Neuronal stem cell (in vitro differentiated cells): ENCODE results near the gene ERFL.

Experiments used
- DNase-seq: peaks from one replicate; pipeline ENCODE4 v3.0.0-alpha.2; 2013; ENCODE audit warnings: low spot score
- H2AFZ ChIP-seq: one replicate; pipeline ENCODE4 v1.6.1; 2013; ENCODE audit warnings: mild to moderate bottlenecking, low read length, inconsistent platforms
- H2AK5ac ChIP-seq: 2 replicates; pipeline ENCODE4 v1.6.1; 2013; ENCODE audit warnings: low read depth, mild to moderate bottlenecking, inconsistent platforms, low read length, moderate library complexity, mixed read lengths
- H2BK120ac ChIP-seq: 2 replicates; pipeline ENCODE4 v1.6.1; 2013; ENCODE audit warnings: low read depth, mild to moderate bottlenecking, inconsistent platforms, low read length, moderate library complexity, mixed read lengths
- H2BK12ac ChIP-seq: one replicate; pipeline ENCODE4 v1.6.1; 2013; ENCODE audit warnings: low read length, inconsistent platforms
- H2BK15ac ChIP-seq: 2 replicates; pipeline ENCODE4 v1.6.1; 2013; ENCODE audit warnings: mild to moderate bottlenecking, low read length, inconsistent platforms, mixed read lengths
- H2BK5ac ChIP-seq: one replicate; pipeline ENCODE4 v1.6.1; 2013; ENCODE audit warnings: inconsistent platforms, mild to moderate bottlenecking, low read length, moderate library complexity
- H3K14ac ChIP-seq: one replicate; pipeline ENCODE4 v1.6.1; 2013; ENCODE audit warnings: low read length, inconsistent platforms
- H3K18ac ChIP-seq: 2 replicates; pipeline ENCODE4 v1.6.1; 2013; ENCODE audit warnings: low read length, inconsistent platforms
- H3K23ac ChIP-seq: 2 replicates; pipeline ENCODE4 v1.6.1; 2013; ENCODE audit warnings: low read depth, mild to moderate bottlenecking, mixed read lengths, low read length, inconsistent platforms; ENCODE audit not compliant: poor library complexity
- H3K27ac ChIP-seq: replicated peaks from 3 replicates; pipeline ENCODE4 v1.5.1; 2013; ENCODE audit warnings: low read length, inconsistent platforms
- H3K27me3 ChIP-seq, 3 experiments: 2 replicates each; pipeline ENCODE4 v1.6.1; 2013; ENCODE audit warnings: low read length in 3 of 3, mild to moderate bottlenecking in 2 of 3, inconsistent platforms in 1 of 3, low read depth in 1 of 3, mixed read lengths in 1 of 3, moderate library complexity in 1 of 3; ENCODE audit not compliant: control insufficient read depth in 3 of 3, insufficient read depth in 3 of 3
- H3K36me3 ChIP-seq, 2 donors: replicated peaks in 1 of 2; 2 replicates each; pipeline ENCODE4 v1.6.1; 2013; ENCODE audit warnings: low read length in 2 of 2; ENCODE audit not compliant: control insufficient read depth in 2 of 2, insufficient read depth in 2 of 2
- H3K4ac ChIP-seq: 2 replicates; pipeline ENCODE4 v1.6.1; 2013; ENCODE audit warnings: inconsistent platforms, mild to moderate bottlenecking, low read length, moderate library complexity
- H3K4me1 ChIP-seq, 2 donors: 1 replicate in 1 of 2; 2 replicates in 1 of 2; pipeline ENCODE4 v1.6.1; 2013; ENCODE audit warnings: low read length in 2 of 2, low read depth in 1 of 2; ENCODE audit not compliant: control insufficient read depth in 2 of 2, insufficient read depth in 1 of 2
- H3K4me2 ChIP-seq: one replicate; pipeline ENCODE4 v1.6.1; 2013; ENCODE audit warnings: mild to moderate bottlenecking, low read length, inconsistent platforms; ENCODE audit not compliant: insufficient read depth, poor library complexity, severe bottlenecking
- H3K4me3 ChIP-seq, 2 donors: 2 replicates each; pipeline ENCODE4 v1.5.1; 2013; ENCODE audit warnings: low read length in 2 of 2, mild to moderate bottlenecking in 2 of 2, inconsistent platforms in 1 of 2, moderate library complexity in 1 of 2
- H3K79me1 ChIP-seq: one replicate; pipeline ENCODE4 v1.6.1; 2013; ENCODE audit warnings: low read depth, mild to moderate bottlenecking, inconsistent platforms, low read length, moderate library complexity
- H3K9ac ChIP-seq: one replicate; pipeline ENCODE4 v1.6.1; 2013; ENCODE audit warnings: mild to moderate bottlenecking, low read depth, low read length, inconsistent platforms; ENCODE audit not compliant: poor library complexity
- H3K9me3 ChIP-seq, 2 donors: replicated peaks in 1 of 2; 2 replicates each; pipeline versions ENCODE3 to v1.6.1; 2013; ENCODE audit warnings: low read length in 2 of 2, mild to moderate bottlenecking in 2 of 2, inconsistent platforms in 1 of 2, low read depth in 1 of 2, mixed read lengths in 1 of 2, moderate library complexity in 1 of 2; ENCODE audit not compliant: control insufficient read depth in 2 of 2, insufficient read depth in 1 of 2
- H4K8ac ChIP-seq: one replicate; pipeline ENCODE4 v1.6.1; 2013; ENCODE audit warnings: low read depth, mild to moderate bottlenecking, inconsistent platforms, low read length, moderate library complexity
- H4K91ac ChIP-seq: one replicate; pipeline ENCODE4 v1.6.1; 2013; ENCODE audit warnings: low read length, low read depth, mild to moderate bottlenecking, inconsistent platforms; ENCODE audit not compliant: poor library complexity
- WGBS, 2 donors: extraction: QIAGEN DNeasy Blood & Tissue Kit; methylation state at CpG; one replicate each; pipeline ENCODE4 v1.1.7; 2013; ENCODE audit warnings: missing lambda C conversion rate in 2 of 2, mixed read lengths in 1 of 2; ENCODE audit not compliant: insufficient read length in 2 of 2, insufficient replicate concordance in 1 of 2; ENCODE audit errors: extremely low coverage in 2 of 2; 5-methylcytosine and 5-hydroxymethylcytosine counted together

ERFL gene

DNA sequence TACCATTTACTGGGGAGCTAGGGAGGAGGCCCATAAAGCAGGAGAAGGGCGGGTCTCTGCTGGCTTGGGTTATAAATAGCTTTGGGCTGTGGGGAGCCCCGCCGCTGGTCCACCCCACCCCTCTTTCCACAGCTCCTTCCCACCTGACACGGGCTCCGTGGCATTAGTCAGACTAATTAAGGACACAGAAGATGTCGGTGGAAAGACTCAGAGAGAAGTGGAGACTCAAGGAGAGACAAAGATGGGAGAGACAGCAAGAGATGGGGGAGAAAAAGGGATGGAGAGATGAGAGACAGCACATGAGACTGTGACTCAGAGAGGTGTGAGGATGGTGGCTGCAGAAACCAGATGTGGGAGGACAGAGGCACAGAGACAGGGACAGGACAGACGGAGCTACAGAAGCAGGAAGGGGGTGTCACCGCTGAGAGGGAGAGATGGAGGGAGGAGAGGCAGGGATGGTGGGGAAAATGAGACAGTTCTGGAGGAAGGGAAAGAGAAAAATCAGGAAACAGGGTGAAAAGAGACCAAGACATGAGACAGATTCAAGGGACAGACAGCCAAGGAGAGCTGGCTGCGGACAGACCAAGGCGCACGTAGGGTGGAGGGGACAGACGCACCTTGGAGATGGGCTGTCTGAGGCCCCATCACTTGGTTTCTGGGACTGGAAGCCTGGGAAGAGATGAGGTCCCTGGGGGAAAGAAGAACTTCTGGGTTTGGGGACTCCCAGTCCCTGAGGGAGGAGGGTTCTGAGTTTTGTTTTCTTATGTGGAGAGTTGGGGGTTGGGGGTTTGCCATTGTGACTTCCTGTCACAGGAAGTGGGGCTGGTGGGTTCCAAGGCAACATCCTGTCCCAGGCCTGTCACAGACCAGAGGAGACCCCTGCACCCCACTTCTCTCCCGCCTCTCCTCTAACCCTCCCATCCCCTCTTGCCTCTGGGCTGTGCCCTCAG is 41.2 kb downstream of the ERFL start:
- no CpG with 5 or more reads among the region's 13 CpGs for WGBS, 2 donors
- no peak overlapping the region for H3K18ac ChIP-seq
- no peaks in the 10 kb centered on the region for H3K9me3 ChIP-seq
- H3K4ac ChIP-seq, result no peak overlapping the region
- H2BK12ac ChIP-seq, result no peak overlapping the region
- H2BK5ac ChIP-seq, result no peak overlapping the region
- no peak overlapping the region for H3K4me2 ChIP-seq
- no peak overlapping the region for H3K23ac ChIP-seq
- peaks cover 4% of the 10 kb centered on the region for H3K79me1 ChIP-seq
- H4K8ac ChIP-seq, result no peak overlapping the region
- peaks cover 0 to 15% (median 14%) of the 10 kb centered on the region in 3 experiments for H3K27me3 ChIP-seq
- H3K14ac ChIP-seq, result no peak overlapping the region
- DNase-seq, result no peak
- H2BK15ac ChIP-seq, result no peak overlapping the region
- H4K91ac ChIP-seq, result no peak overlapping the region
- peaks cover 5 to 7% of the 10 kb centered on the region in 2 donors for H3K4me1 ChIP-seq
- H3K27ac ChIP-seq, result no peak overlapping the region
- no peak overlapping the region for H3K4me3 ChIP-seq
- no peak overlapping the region for H3K9ac ChIP-seq
- no peak overlapping the region for H2AFZ ChIP-seq
- no peak overlapping the region for H2AK5ac ChIP-seq
- peaks cover 7 to 9% of the 10 kb centered on the region in 2 donors for H3K36me3 ChIP-seq
- no peak overlapping the region for H2BK120ac ChIP-seq

DNA sequence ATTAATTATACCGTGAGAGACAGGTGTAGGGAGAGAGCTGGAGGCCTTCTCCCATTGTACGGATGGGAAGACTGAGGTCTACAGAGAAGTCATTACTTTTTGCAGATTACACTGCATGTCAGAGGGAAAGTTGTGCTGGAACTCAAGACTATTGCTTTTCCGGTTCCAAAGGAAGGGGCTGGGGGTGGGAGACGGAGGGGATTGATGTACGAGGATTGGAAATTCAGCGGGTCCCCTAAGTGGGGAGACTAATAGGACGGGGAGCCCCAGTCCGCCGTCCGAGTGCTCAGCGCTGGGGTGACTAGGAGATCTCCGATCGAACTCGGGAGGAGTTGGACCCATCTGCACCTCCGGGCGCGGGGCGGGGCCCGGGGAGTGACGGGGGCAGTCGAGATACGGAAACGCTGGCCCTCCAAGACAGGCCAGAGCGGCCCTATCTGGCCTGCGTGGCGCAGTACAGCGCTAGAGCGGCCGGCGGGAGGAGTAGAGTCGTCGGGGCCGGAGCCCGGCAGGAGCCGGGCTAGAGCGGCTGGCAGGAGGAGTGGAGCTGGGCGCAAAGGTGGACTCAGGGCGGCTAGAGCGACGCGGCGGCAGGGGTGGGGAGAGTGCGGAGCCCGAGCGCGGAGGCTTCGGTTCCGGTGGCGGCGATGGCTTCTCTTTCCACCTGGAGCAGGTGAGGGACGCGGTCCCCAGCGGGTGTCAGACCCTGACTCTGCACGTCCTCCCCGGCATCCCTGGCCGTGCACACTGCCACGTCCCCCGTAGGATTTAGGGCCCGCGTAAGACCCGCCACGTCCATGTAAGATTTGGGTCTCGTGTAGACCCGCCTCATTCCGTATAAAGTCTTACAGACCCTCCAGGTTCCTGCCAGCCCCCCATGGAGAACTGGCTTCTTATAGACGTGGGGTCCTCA is 44.2 kb downstream of the ERFL start:
- Histone ChIP-seq H3K9ac (peak overlapping the region; percentile 93), H4K91ac (no peak overlapping the region), H3K4me1 (peaks cover 5 to 9% of the 10 kb centered on the region in 2 donors), H3K4ac (no peak overlapping the region), H4K8ac (no peak overlapping the region), H3K4me3 (peak overlapping the region; percentile 83 to 90), H2BK12ac (no peak overlapping the region), H3K23ac (peak overlapping the region; percentile 67), H2BK15ac (no peak overlapping the region), H3K14ac (peak overlapping the region; percentile 90), H2BK5ac (no peak overlapping the region), H3K18ac (peak overlapping the region; percentile 89), H3K27me3 (peaks cover 0 to 34% (median 21%) of the 10 kb centered on the region in 3 experiments), H3K4me2 (peak overlapping the region; percentile 89), H3K27ac (no peak overlapping the region), H2AK5ac (no peak overlapping the region), H2BK120ac (no peak overlapping the region), H3K9me3 (no peaks in the 10 kb centered on the region), H2AFZ (peak overlapping the region; percentile 93), H3K79me1 (no peaks in the 10 kb centered on the region), H3K36me3 (peaks cover 0 to 3% of the 10 kb centered on the region in 2 donors)
- DNase-seq, result peak; percentile 90
- WGBS, 2 donors, result no CpG with 5 or more reads among the region's 66 CpGs

DNA sequence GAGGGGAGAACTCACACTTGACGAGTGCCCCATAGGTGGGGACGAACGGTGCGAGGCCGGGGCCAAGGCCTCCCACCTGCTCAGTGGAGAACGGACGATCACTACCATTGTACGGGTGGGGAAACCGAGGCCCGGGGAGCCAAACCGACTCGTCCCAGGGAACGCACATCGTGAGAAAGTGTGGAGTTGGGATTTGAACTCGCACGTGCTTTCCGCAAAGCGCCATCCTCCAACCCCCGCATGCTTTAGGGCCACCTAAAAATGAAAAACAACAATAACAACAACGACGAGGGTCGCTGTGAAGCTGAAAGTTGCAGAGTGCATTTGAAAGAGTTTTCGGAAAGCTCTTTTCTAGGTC is 44.8 kb downstream of the ERFL start:
- no CpG with 5 or more reads among the region's 23 CpGs for WGBS, 2 donors

More for the DNA sequence above, 44.8 kb downstream of the ERFL start:
- DNase-seq, result no peak
- Histone ChIP-seq H3K14ac (peak overlapping the region; percentile 84), H3K4me2 (peak overlapping the region; percentile 89), H3K23ac (peak overlapping the region; percentile 86), H3K4ac (no peak overlapping the region), H3K4me1 (peaks cover 5 to 9% of the 10 kb centered on the region in 2 donors), H2BK5ac (no peak overlapping the region), H2BK12ac (no peak overlapping the region), H3K27ac (no peak overlapping the region), H2AFZ (peak overlapping the region; percentile 88), H3K9me3 (no peaks in the 10 kb centered on the region), H3K36me3 (no peaks in the 10 kb centered on the region), H4K8ac (no peak overlapping the region), H3K79me1 (no peaks in the 10 kb centered on the region), H2BK120ac (no peak overlapping the region), H3K4me3 (peak overlapping the region; percentile 83 to 90), H3K9ac (peak overlapping the region; percentile 80), H3K27me3 (peaks cover 0 to 40% (median 21%) of the 10 kb centered on the region in 3 experiments), H2AK5ac (peak overlapping the region; percentile 97), H2BK15ac (no peak overlapping the region), H3K18ac (peak overlapping the region; percentile 86), H4K91ac (no peak overlapping the region)
